HCT116 (cell line): Measurements from ENCODE around the gene AQP6. TPM values are rescaled to one million over a fixed set of nuclear protein-coding genes. Genes with fewer than 3 reads are reported as not detected.

Experiments used
- ATAC-seq: fragments of 200-7000 bp; cut with Tn5 transposase; 2 replicates; pipeline ENCODE4 v1.9.1; 2020; ENCODE audit warnings: mild to moderate bottlenecking, moderate library complexity
- BruUV-seq: library from RNA; stranded (reverse); fragments of 400-500 nt; replicated peaks from 2 replicates; lab custom pipeline; 2021; lab: Mats Ljungman, UMichigan
- CTCF ChIA-PET: fragments of 300-600 bp; sonication (Branson Sonifier 250); formaldehyde crosslinking; loops from one replicate; lab custom pipeline; 2021; ENCODE audit warnings: antibody characterized with exemption; lab: Charles Lee
- POLR2A ChIA-PET: fragments of 300-600, 350-600 bp; sonication (Branson Sonifier 250); formaldehyde crosslinking; loops from one replicate; lab custom pipeline; 2021; ENCODE audit warnings: antibody characterized with exemption; lab: Charles Lee
- RAD21 ChIA-PET, 2 experiments: fragments of 300-600 bp; sonication (Branson Sonifier 250); formaldehyde crosslinking; loops; one replicate each; lab custom pipeline; 2023; ENCODE audit warnings: low total read pairs in 2 of 2; ENCODE audit not compliant: uncharacterized antibody in 2 of 2, unreplicated experiment in 2 of 2, low non-redundant PET in 1 of 2; lab: Charles Lee
- DNase-seq: peaks from one replicate; pipeline ENCODE4 v3.0.0-alpha.2; 2010; ENCODE audit warnings: low read depth, low spot score
- H2AFZ ChIP-seq: fragments of 200-600 bp; shearing (Covaris generic), sonication (generic); 2 replicates; pipeline ENCODE4 v1.6.1; 2017; ENCODE audit warnings: low read depth, mixed run types, mixed read lengths, antibody characterized with exemption, low read length; ENCODE audit not compliant: poor library complexity, severe bottlenecking
- H3K27ac ChIP-seq: 2 replicates; pipeline ENCODE4 v1.5.1; 2012; ENCODE audit warnings: low read depth, low read length
- H3K27me3 ChIP-seq: fragments of 200-600 bp; sonication (generic); 2 replicates; pipeline ENCODE4 v1.6.1; 2016; ENCODE audit warnings: mixed run types, low read length, mixed read lengths; ENCODE audit not compliant: insufficient read depth
- H3K36me3 ChIP-seq, 2 experiments: fragments of 200-500 bp in 1 of 2; fragments of 200-600 bp in 1 of 2; sonication (Bioruptor generic) in 1 of 2; sonication (generic) in 1 of 2; 2 replicates each; pipeline versions ENCODE4 v1.5.1 to v1.6.1; 2014 to 2016; ENCODE audit warnings: low read length in 2 of 2, inconsistent platforms in 1 of 2, mixed read lengths in 1 of 2, mixed run types in 1 of 2; ENCODE audit not compliant: insufficient read depth in 2 of 2, control insufficient read depth in 1 of 2
- H3K4me1 ChIP-seq, 2 experiments: fragments of 200-600 bp in 1 of 2; sonication (generic) in 1 of 2; 2 replicates each; pipeline versions ENCODE4 v1.5.1 to v1.6.1; 2012 to 2017; ENCODE audit warnings: low read length in 2 of 2, inconsistent platforms in 1 of 2, mild to moderate bottlenecking in 1 of 2, mixed read lengths in 1 of 2, mixed run types in 1 of 2, moderate library complexity in 1 of 2; ENCODE audit not compliant: insufficient read depth in 2 of 2, control insufficient read depth in 1 of 2
- H3K4me2 ChIP-seq: fragments of 200-600 bp; sonication (generic); 2 replicates; pipeline ENCODE4 v1.6.1; 2017; ENCODE audit warnings: mixed run types, low read length, mixed read lengths
- H3K4me3 ChIP-seq, 2 experiments: fragments of 200-600 bp in 1 of 2; sonication (generic) in 1 of 2; replicated peaks in 1 of 2; 2 replicates each; pipeline ENCODE4 v1.5.1; 2011 to 2016; ENCODE audit warnings: low read length in 2 of 2, control low read depth in 1 of 2, low read depth in 1 of 2, mild to moderate bottlenecking in 1 of 2, mixed read lengths in 1 of 2, mixed run types in 1 of 2
- H3K79me2 ChIP-seq: fragments of 200-600 bp; sonication (generic); 2 replicates; pipeline ENCODE4 v1.6.1; 2017; ENCODE audit warnings: mild to moderate bottlenecking, mixed run types, low read length, moderate library complexity, mixed read lengths; ENCODE audit not compliant: insufficient read depth
- H3K9ac ChIP-seq: fragments of 200-600 bp; sonication (generic); 2 replicates; pipeline ENCODE4 v1.6.1; 2016; ENCODE audit warnings: low read length, mixed read lengths
- H3K9me2 ChIP-seq: fragments of 200-600 bp; sonication (generic), shearing (Covaris generic); 2 replicates; pipeline ENCODE4 v1.6.1; 2017; ENCODE audit warnings: mixed run types, mild to moderate bottlenecking, moderate library complexity; ENCODE audit not compliant: insufficient read depth
- H3K9me3 ChIP-seq, 2 experiments: fragments of 200-500 bp in 1 of 2; fragments of 200-600 bp in 1 of 2; sonication (Bioruptor generic) in 1 of 2; sonication (generic) in 1 of 2; 2 replicates each; pipeline ENCODE4 v1.6.1; 2014 to 2017; ENCODE audit warnings: low read length in 2 of 2, mixed read lengths in 2 of 2, inconsistent platforms in 1 of 2, low read depth in 1 of 2, mild to moderate bottlenecking in 1 of 2, mixed run types in 1 of 2, moderate library complexity in 1 of 2; ENCODE audit not compliant: control insufficient read depth in 1 of 2, insufficient read depth in 1 of 2
- H4K20me1 ChIP-seq: fragments of 200-600 bp; sonication (generic), shearing (Covaris generic); 2 replicates; pipeline ENCODE4 v1.6.1; 2017; ENCODE audit warnings: mixed run types, mild to moderate bottlenecking, moderate library complexity; ENCODE audit not compliant: insufficient read depth
- EGR1 ChIP-seq: IDR thresholded peaks from 2 replicates; pipeline ENCODE4 v1.6.1; 2012; ENCODE audit warnings: low read depth
- ELF1 ChIP-seq: IDR thresholded peaks from 2 replicates; pipeline ENCODE4 v1.6.1; 2012; ENCODE audit warnings: low read depth, borderline replicate concordance
- EZH2 ChIP-seq: fragments of 200-600 bp; sonication (generic); IDR thresholded peaks from 2 replicates; pipeline ENCODE4 v1.6.1; 2017; ENCODE audit warnings: antibody characterized with exemption, mixed run types
- FOSL1 ChIP-seq: IDR thresholded peaks from 2 replicates; pipeline ENCODE4 v1.6.1; 2012; ENCODE audit warnings: low read depth
- POLR2AphosphoS5 ChIP-seq: IDR thresholded peaks from 2 replicates; pipeline ENCODE4 v1.6.1; 2011; ENCODE audit warnings: mild to moderate bottlenecking, low read depth, low read length, moderate library complexity
- REST ChIP-seq: IDR thresholded peaks from 2 replicates; pipeline ENCODE4 v1.6.1; 2012; ENCODE audit warnings: low read depth
- SP1 ChIP-seq: IDR thresholded peaks from 2 replicates; pipeline ENCODE4 v1.6.1; 2012; ENCODE audit warnings: low read depth
- TCF7L2 ChIP-seq: IDR thresholded peaks from 2 replicates; pipeline ENCODE4 v1.7.0; 2011; ENCODE audit warnings: borderline replicate concordance, inconsistent platforms; ENCODE audit not compliant: insufficient read depth, insufficient read length; ENCODE audit errors: extremely low read depth
- YY1 ChIP-seq: IDR thresholded peaks from 2 replicates; pipeline ENCODE4 v1.6.1; 2011; ENCODE audit warnings: low read length, low read depth, moderate library complexity, mild to moderate bottlenecking; ENCODE audit not compliant: insufficient replicate concordance; ENCODE audit errors: extremely low read depth
- ZBTB33 ChIP-seq: IDR thresholded peaks from 2 replicates; pipeline ENCODE4 v1.6.1; 2011; ENCODE audit warnings: mild to moderate bottlenecking, low read length, moderate library complexity; ENCODE audit not compliant: insufficient replicate concordance; ENCODE audit errors: extremely low read depth
- intact Hi-C: fragments of 100-400 bp; cut with micrococcal nuclease; formaldehyde crosslinking; loops from 2 replicates; pipeline ENCODE4 v1.10.0; 2022
- total RNA-seq: library from RNA; stranded (reverse); gene quantifications from one replicate; pipeline ENCODE4 v1.2.1, GENCODE V29; 2021; ENCODE audit not compliant: unreplicated experiment

Gene AQP6
- total RNA-seq, 1 experiment from 2014 or later: not detected

- Histone ChIP-seq H4K20me1 (no peaks in the 10 kb centered on the region; the same call in 1 of the 2 replicates), H3K4me3 (no peak overlapping the region), H3K4me1 (peaks cover under 1 to 4% of the 10 kb centered on the region in 2 experiments; a peak in 3 of 4 replicates), H3K9ac (no peak overlapping the region), H3K9me2 (no peaks in the 10 kb centered on the region), H3K4me2 (no peak overlapping the region), H3K27ac (no peak overlapping the region), H2AFZ (no peak overlapping the region), H3K9me3 (no peaks in the 10 kb centered on the region), H3K27me3 (no peaks in the 10 kb centered on the region), H3K79me2 (peaks cover 99% of the 10 kb centered on the region), H3K36me3 (peaks cover 14 to 31% of the 10 kb centered on the region in 2 experiments)
- DNase-seq (no peak), ATAC-seq (no peak; the same call in 1 of the 2 replicates)
- TF ChIP-seq REST (no peak), YY1 (no peak), EZH2 (no peak), SP1 (no peak), FOSL1 (no peak), ELF1 (no peak), EGR1 (no peak), ZBTB33 (no peak), TCF7L2 (no peak), POLR2AphosphoS5 (no peak)
- RAD21 ChIA-PET: no interaction called here
- POLR2A ChIA-PET: no interaction called here
- intact Hi-C loops: no loop called here
- no TSS peak for BruUV-seq
- CTCF ChIA-PET: no interaction called here
These were observed 46.2 kb downstream of the AQP6 start for GRCh38 chr12:50018968-50019367.
